Astrocyte (in vitro differentiated cells and primary cell): Measurements from ENCODE around the gene DUSP5.

Experiments used
- CTCF ChIP-seq: IDR thresholded peaks from 2 replicates; pipeline ENCODE4 v1.5.1; 2011; ENCODE audit warnings: low read depth, mild to moderate bottlenecking, inconsistent platforms, low read length, moderate library complexity; ENCODE audit not compliant: insufficient read depth
- EZH2 ChIP-seq: IDR thresholded peaks from 2 replicates; pipeline ENCODE4 v1.6.1; 2012; ENCODE audit warnings: mild to moderate bottlenecking, low read length, inconsistent platforms; ENCODE audit not compliant: insufficient read depth

GRCh38 chr10:110474017-110474416 is 23.7 kb upstream of the DUSP5 start:
- TF ChIP-seq CTCF: no peak
- no peak for TF ChIP-seq EZH2
